ENCODE measurements around the gene ZNF76. TPM values are rescaled to one million over a fixed set of nuclear protein-coding genes. Genes with fewer than 3 reads are reported as not detected.

Gene ZNF76
- total and polyA plus RNA-seq, 8 donors = 15.1 to 92.0 (median 25.3) TPM

- 85 to 94% (median 90%) methylated on average over 2 of the region's 2 CpGs for WGBS, 5 donors
- no peak for DNase-seq
- Histone ChIP-seq H3K9me3 (no peaks in the 10 kb centered on the region), H3K4me1 (peaks cover 9 to 46% (median 25%) of the 10 kb centered on the region in 4 donors), H3K4me3 (no peak overlapping the region), H3K27me3 (no peaks in the 10 kb centered on the region), H3K27ac (no peak overlapping the region), H3K36me3 (peaks cover 0 to 3% (median 1%) of the 10 kb centered on the region in 4 donors)
- intact Hi-C loops (cut with DNase I; ENCODE audit: low total_unique reads) = no loop called here
- no peak for TF ChIP-seq CTCF (IDR thresholded peaks at IDR 0.05)
- no peak for TF ChIP-seq POLR2A (IDR thresholded peaks at IDR 0.05)
- no peak for TF ChIP-seq POLR2AphosphoS5 (IDR thresholded peaks at IDR 0.05)
- TF ChIP-seq EP300 (IDR thresholded peaks at IDR 0.05) = no peak
Measured at GRCh38 chr6:35265523-35265922, 6.0 kb downstream of the ZNF76 start.

GRCh38 chr6:35267446-35267845 is 7.9 kb downstream of the ZNF76 start:
- intact Hi-C loops (cut with DNase I; ENCODE audit: low total_unique reads) = no loop called here
- 86 to 94% (median 93%) methylated on average over 8 of the region's 8 CpGs for WGBS, 5 donors
- H3K27ac ChIP-seq = no peak overlapping the region
- no peaks in the 10 kb centered on the region for H3K27me3 ChIP-seq
- peaks cover 0 to 13% (median 4%) of the 10 kb centered on the region in 4 donors for H3K36me3 ChIP-seq
- no peaks in the 10 kb centered on the region for H3K9me3 ChIP-seq
- H3K4me3 ChIP-seq = no peak overlapping the region
- DNase-seq = no peak
- peaks cover 9 to 33% (median 19%) of the 10 kb centered on the region in 4 donors for H3K4me1 ChIP-seq
- TF ChIP-seq POLR2AphosphoS5 (IDR thresholded peaks at IDR 0.05) (no peak), EP300 (IDR thresholded peaks at IDR 0.05) (no peak), CTCF (IDR thresholded peaks at IDR 0.05) (no peak), POLR2A (IDR thresholded peaks at IDR 0.05) (no peak)

GRCh38 chr6:35267897-35268296 is 8.4 kb downstream of the ZNF76 start:
- Histone ChIP-seq H3K4me3 (no peak overlapping the region), H3K4me1 (peaks cover 9 to 30% (median 16%) of the 10 kb centered on the region in 4 donors), H3K36me3 (peaks cover 0 to 13% (median 4%) of the 10 kb centered on the region in 4 donors), H3K27me3 (no peaks in the 10 kb centered on the region), H3K27ac (no peak overlapping the region), H3K9me3 (no peaks in the 10 kb centered on the region)
- TF ChIP-seq POLR2AphosphoS5 (IDR thresholded peaks at IDR 0.05) = no peak
- no peak for TF ChIP-seq CTCF (IDR thresholded peaks at IDR 0.05)
- no peak for TF ChIP-seq POLR2A (IDR thresholded peaks at IDR 0.05)
- no peak for TF ChIP-seq EP300 (IDR thresholded peaks at IDR 0.05)
- 65 to 81% (median 75%) methylated on average over 2 of the region's 2 CpGs for WGBS, 5 donors
- no peak for DNase-seq
- intact Hi-C loops (cut with DNase I; ENCODE audit: low total_unique reads) = no loop called here

GRCh38 chr6:35272005-35272404 is 12.5 kb downstream of the ZNF76 start:
- H3K27me3 ChIP-seq = no peaks in the 10 kb centered on the region
- intact Hi-C loops (cut with DNase I; ENCODE audit: low total_unique reads) = no loop called here
- TF ChIP-seq POLR2AphosphoS5 (IDR thresholded peaks at IDR 0.05) = no peak
- no peak for TF ChIP-seq POLR2A (IDR thresholded peaks at IDR 0.05)
- TF ChIP-seq CTCF (IDR thresholded peaks at IDR 0.05) = no peak
- no peak for TF ChIP-seq EP300 (IDR thresholded peaks at IDR 0.05)
- peaks cover 0 to 19% (median 9%) of the 10 kb centered on the region in 4 donors for H3K4me1 ChIP-seq
- no peak overlapping the region for H3K4me3 ChIP-seq
- H3K36me3 ChIP-seq = peaks cover 0 to 13% (median 4%) of the 10 kb centered on the region in 4 donors
- no peak for DNase-seq
- H3K9me3 ChIP-seq = no peaks in the 10 kb centered on the region
- no peak overlapping the region for H3K27ac ChIP-seq
- WGBS, 5 donors = 93 to 98% (median 97%) methylated on average over 2 of the region's 2 CpGs

Measured in stomach (tissue), 9 donors.